Testis (tissue), 3 donors: Measurements from ENCODE around the gene UTP18. TPM values are rescaled to one million over a fixed set of nuclear protein-coding genes. Genes with fewer than 3 reads are reported as not detected.
"Not testable (repeated sequence)": the region's sequence is repeated elsewhere in the genome, so short reads cannot be mapped to it uniquely, and the experiment has no call there.

Experiments used
- DNase-seq: peaks from one replicate; pipeline ENCODE4 v3.0.0-alpha.2; 2019
- H3K27ac ChIP-seq, 2 donors: fragments of 200-600 bp; sonication (generic); one replicate each; pipeline ENCODE4 v1.5.1; 2019
- H3K27me3 ChIP-seq: fragments of 200-600 bp; sonication (generic); one replicate; pipeline ENCODE4 v1.5.1; 2019
- H3K36me3 ChIP-seq: fragments of 200-600 bp; sonication (generic); one replicate; pipeline ENCODE4 v1.5.1; 2017; ENCODE audit warnings: low read depth; ENCODE audit errors: missing control alignments
- H3K4me1 ChIP-seq: fragments of 200-600 bp; sonication (generic); one replicate; pipeline ENCODE4 v1.5.1; 2019
- H3K4me3 ChIP-seq, 2 donors: fragments of 200-600 bp; sonication (generic); one replicate each; pipeline ENCODE4 v1.5.1; 2017 to 2019
- H3K9me3 ChIP-seq: fragments of 200-600 bp; sonication (generic); one replicate; pipeline ENCODE4 v1.5.1; 2017
- CTCF ChIP-seq, 3 experiments: fragments of 450-650 bp in 2 of 3; fragments of 200-600 bp in 1 of 3; sonication (generic) in 1 of 3; IDR thresholded peaks; one replicate each; pipeline ENCODE4 v1.5.1; 2016 to 2019; ENCODE audit warnings: antibody characterized with exemption in 3 of 3, mild to moderate bottlenecking in 2 of 3, moderate library complexity in 1 of 3
- POLR2A ChIP-seq: fragments of 450-650 bp; IDR thresholded peaks from one replicate; pipeline ENCODE4 v1.6.1; 2017; ENCODE audit warnings: antibody characterized with exemption, mild to moderate bottlenecking, moderate library complexity
- WGBS, 2 donors: methylation state at CpG; one replicate each; pipeline ENCODE4 v1.1.5; 2018; 5-methylcytosine and 5-hydroxymethylcytosine counted together
- intact Hi-C: fragments of 100-400 bp; cut with DNase I; formaldehyde crosslinking; loops from one replicate; pipeline ENCODE4 v1.15.1; 2023; ENCODE audit warnings: low total_unique reads
- polyA plus RNA-seq: library from polyadenylated mRNA; stranded (reverse); fragments of 350-450 nt; fragmentation: Illumina TruSeq; extraction: RNeasy Lipid Tissue Mini Kit (QIAGEN cat#74804); gene quantifications from one replicate; pipeline ENCODE4 v1.2.3, GENCODE V29; 2014; ENCODE audit warnings: low read depth, low replicate concordance; ENCODE audit not compliant: insufficient read depth
- total RNA-seq, 2 donors: library from RNA; depleted of rRNA; stranded (reverse); fragments of >200 nt; gene quantifications; one replicate each; pipeline ENCODE4 v1.2.3, GENCODE V29; 2016

The UTP18 gene
- total and polyA plus RNA-seq, 3 donors from 2014 or later: 59.2 to 129 (median 71.2) TPM

- H3K27ac ChIP-seq: no peak overlapping the region
- H3K4me1 ChIP-seq: no peaks in the 10 kb centered on the region
- no peak for TF ChIP-seq CTCF (IDR thresholded peaks at IDR 0.05)
- no peak for TF ChIP-seq POLR2A
- no peak overlapping the region for H3K4me3 ChIP-seq
- DNase-seq: no peak
- no peaks in the 10 kb centered on the region for H3K9me3 ChIP-seq
- intact Hi-C loops: no loop called here
- WGBS, 2 donors: 46 to 48% methylated on average over 10 of the region's 10 CpGs
- no peaks in the 10 kb centered on the region for H3K36me3 ChIP-seq
- H3K27me3 ChIP-seq: no peaks in the 10 kb centered on the region
Measured at GRCh38 chr17:51224402-51225262, 35.7 kb upstream of the UTP18 start.

- WGBS, 2 donors: 86% methylated on average over 7 of the region's 7 CpGs
- H3K36me3 ChIP-seq, H3K4me1 ChIP-seq, H3K4me3 ChIP-seq, H3K9me3 ChIP-seq, H3K27ac ChIP-seq, DNase-seq, intact Hi-C loops, H3K27me3 ChIP-seq: not testable (repeated sequence)
Measured at GRCh38 chr17:51225523-51225922, 34.8 kb upstream of the UTP18 start.

- no peaks in the 10 kb centered on the region for H3K36me3 ChIP-seq
- no peaks in the 10 kb centered on the region for H3K4me1 ChIP-seq
- TF ChIP-seq POLR2A: no peak
- no peak for TF ChIP-seq CTCF (IDR thresholded peaks at IDR 0.05)
- H3K27me3 ChIP-seq: no peaks in the 10 kb centered on the region
- no peak for DNase-seq
- H3K9me3 ChIP-seq: no peaks in the 10 kb centered on the region
- WGBS, 2 donors: 65 to 72% methylated on average over 4 of the region's 4 CpGs
- H3K27ac ChIP-seq: no peak overlapping the region
- intact Hi-C loops: no loop called here
- H3K4me3 ChIP-seq: no peak overlapping the region
Measured at GRCh38 chr17:51228161-51228560, 32.2 kb upstream of the UTP18 start.

GRCh38 chr17:51229889-51230288 is 30.5 kb upstream of the UTP18 start:
- H3K36me3 ChIP-seq: no peaks in the 10 kb centered on the region
- H3K4me3 ChIP-seq: no peak overlapping the region
- no peaks in the 10 kb centered on the region for H3K27me3 ChIP-seq
- TF ChIP-seq CTCF (IDR thresholded peaks at IDR 0.05) (no peak), POLR2A (no peak)
- no peak overlapping the region for H3K27ac ChIP-seq
- no peaks in the 10 kb centered on the region for H3K4me1 ChIP-seq
- WGBS, 2 donors: 94 to 97% methylated on average over 3 of the region's 3 CpGs
- DNase-seq: no peak
- intact Hi-C loops: no loop called here
- no peaks in the 10 kb centered on the region for H3K9me3 ChIP-seq

- Histone ChIP-seq H3K9me3 (no peaks in the 10 kb centered on the region), H3K36me3 (no peaks in the 10 kb centered on the region), H3K27me3 (no peaks in the 10 kb centered on the region), H3K4me3 (no peak overlapping the region), H3K4me1 (no peaks in the 10 kb centered on the region), H3K27ac (no peak overlapping the region)
- intact Hi-C loops: no loop called here
- WGBS, 2 donors: 84 to 92% methylated on average over 4 of the region's 4 CpGs
- no peak for DNase-seq
- TF ChIP-seq CTCF (IDR thresholded peaks at IDR 0.05) (no peak), POLR2A (no peak)
Measured at GRCh38 chr17:51230306-51230705, 30.0 kb upstream of the UTP18 start.
